ENCODE measurements around the gene C1orf21. TPM values are rescaled to one million over a fixed set of nuclear protein-coding genes. Genes with fewer than 3 reads are reported as not detected.

The C1orf21 gene
- total and polyA plus RNA-seq, 2 donors (not counting 1 experiment from before 2014, with no cell fraction given) = under 0.01 to 0.32 TPM

GRCh38 chr1:184351416-184351975 is 35.3 kb upstream of the C1orf21 start:
- 96% methylated on average over 2 of the region's 3 CpGs for WGBS (ENCODE audit: insufficient coverage)
- POLR2A ChIA-PET = no interaction called here

GRCh38 chr1:184352776-184353175 is 34.1 kb upstream of the C1orf21 start:
- ATAC-seq (ENCODE audit: low read depth) (no peak), DNase-seq (no peak)
- intact Hi-C loops (cut with micrococcal nuclease) = no loop called here
- POLR2A ChIA-PET = no interaction called here
- no peak for TF ChIP-seq EZH2 (IDR thresholded peaks at IDR 0.05; ENCODE audit: borderline replicate concordance, insufficient read depth, low read depth, low read length, poor library complexity, severe bottlenecking)
- no peak for TF ChIP-seq CTCF (IDR thresholded peaks at IDR 0.05)
- Mint-ChIP-seq H3K4me3 (no peak overlapping the region), H3K4me1 (no peaks in the 10 kb centered on the region), H3K27ac (no peak overlapping the region), H3K27me3 (peaks cover 7% of the 10 kb centered on the region), H3K9me3 (ENCODE audit: insufficient read depth) (no peaks in the 10 kb centered on the region)
- Histone ChIP-seq H3K4me3 (ENCODE audit: control extremely low read depth in 1 of 5, extremely low read depth in 1 of 5, insufficient read depth in 1 of 5, low read depth in 2 of 5, low read length in 4 of 5) (no peak overlapping the region), H4K20me1 (ENCODE audit: control insufficient read depth, insufficient read depth, low read length, poor library complexity, severe bottlenecking) (no peaks in the 10 kb centered on the region), H3K27me3 (replicated peaks in 1 of 4; ENCODE audit: control extremely low read depth in 1 of 4, control insufficient read depth in 3 of 4, insufficient read depth in 4 of 4, low read length in 3 of 4) (peaks cover 0 to 4% (median 0%) of the 10 kb centered on the region in 4 experiments), H3K4me1 (ENCODE audit: control insufficient read depth in 2 of 2, insufficient read depth in 2 of 2, low read length in 2 of 2) (no peaks in the 10 kb centered on the region), H3K36me3 (replicated peaks in 1 of 2; ENCODE audit: control extremely low read depth in 1 of 2, control insufficient read depth in 1 of 2, extremely low read depth in 1 of 2, insufficient read depth in 2 of 2, low read length in 1 of 2) (no peaks in the 10 kb centered on the region), H3K4me2 (replicated peaks; ENCODE audit: low read depth, low read length, poor library complexity, severe bottlenecking) (no peak overlapping the region), H2AFZ (ENCODE audit: insufficient read depth, low read depth, low read length, poor library complexity, severe bottlenecking) (no peak overlapping the region), H3K27ac (ENCODE audit: low read length in 2 of 2) (no peak overlapping the region), H3K79me2 (ENCODE audit: control insufficient read depth, insufficient read depth, low read length) (no peaks in the 10 kb centered on the region), H3K9me3 (ENCODE audit: control extremely low read depth in 1 of 3, control insufficient read depth in 2 of 3, insufficient read depth in 1 of 3, low read length in 2 of 3) (no peaks in the 10 kb centered on the region), H3K9ac (ENCODE audit: low read length) (no peak overlapping the region)
- whole genome bisulfite sequencing (ENCODE audit: insufficient coverage) = no CpG with 5 or more reads among the region's 1 CpG
- CTCF ChIA-PET = no interaction called here

More at GRCh38 chr1:184351416-184351975, 35.3 kb upstream of the C1orf21 start:
- Mint-ChIP-seq H3K27me3 (peaks cover 7% of the 10 kb centered on the region), H3K9me3 (ENCODE audit: insufficient read depth) (no peaks in the 10 kb centered on the region), H3K27ac (no peak overlapping the region), H3K4me1 (no peaks in the 10 kb centered on the region), H3K4me3 (no peak overlapping the region)
- Histone ChIP-seq H3K27me3 (replicated peaks in 1 of 4; ENCODE audit: control extremely low read depth in 1 of 4, control insufficient read depth in 3 of 4, insufficient read depth in 4 of 4, low read length in 3 of 4) (peaks cover 0 to 4% (median 0%) of the 10 kb centered on the region in 4 experiments), H3K4me1 (ENCODE audit: control insufficient read depth in 2 of 2, insufficient read depth in 2 of 2, low read length in 2 of 2) (no peaks in the 10 kb centered on the region), H3K4me3 (ENCODE audit: control extremely low read depth in 1 of 5, extremely low read depth in 1 of 5, insufficient read depth in 1 of 5, low read depth in 2 of 5, low read length in 4 of 5) (no peak overlapping the region), H2AFZ (ENCODE audit: insufficient read depth, low read depth, low read length, poor library complexity, severe bottlenecking) (no peak overlapping the region), H3K9me3 (ENCODE audit: control extremely low read depth in 1 of 3, control insufficient read depth in 2 of 3, insufficient read depth in 1 of 3, low read length in 2 of 3) (no peaks in the 10 kb centered on the region), H3K9ac (ENCODE audit: low read length) (no peak overlapping the region), H3K79me2 (ENCODE audit: control insufficient read depth, insufficient read depth, low read length) (no peaks in the 10 kb centered on the region), H4K20me1 (ENCODE audit: control insufficient read depth, insufficient read depth, low read length, poor library complexity, severe bottlenecking) (no peaks in the 10 kb centered on the region), H3K36me3 (replicated peaks in 1 of 2; ENCODE audit: control extremely low read depth in 1 of 2, control insufficient read depth in 1 of 2, extremely low read depth in 1 of 2, insufficient read depth in 2 of 2, low read length in 1 of 2) (no peaks in the 10 kb centered on the region), H3K4me2 (replicated peaks; ENCODE audit: low read depth, low read length, poor library complexity, severe bottlenecking) (no peak overlapping the region), H3K27ac (ENCODE audit: low read length in 2 of 2) (no peak overlapping the region)
- intact Hi-C loops (cut with micrococcal nuclease) = no loop called here
- DNase-seq = no peak
- CTCF ChIA-PET = no interaction called here
- ATAC-seq (ENCODE audit: low read depth) = no peak
- TF ChIP-seq CTCF (IDR thresholded peaks at IDR 0.05) (no peak), EZH2 (IDR thresholded peaks at IDR 0.05; ENCODE audit: borderline replicate concordance, insufficient read depth, low read depth, low read length, poor library complexity, severe bottlenecking) (no peak)
